Neural cell (in vitro differentiated cells): ENCODE data around the gene OGFR.

ENCODE experiments used
- EZH2 ChIP-seq: fragments of 200-600, 300-800 bp; shearing (Covaris generic), sonication (generic); IDR thresholded peaks from 2 replicates; pipeline ENCODE4 v1.6.1; 2014; ENCODE audit warnings: antibody characterized with exemption, low read length, borderline replicate concordance, mild to moderate bottlenecking; ENCODE audit not compliant: insufficient read depth, poor library complexity, severe bottlenecking
- POLR2AphosphoS5 ChIP-seq: IDR thresholded peaks from 2 replicates; pipeline ENCODE4 v1.6.1; 2012
- RAD21 ChIP-seq: fragments of 450-650 bp; conservative IDR thresholded peaks from 2 replicates; pipeline ENCODE4 v1.6.1; 2014; ENCODE audit warnings: antibody characterized with exemption, mild to moderate bottlenecking, moderate library complexity
- TF ChIP-seq, protein P1 (sequence below): fragments of 450-650 bp; IDR thresholded peaks from 2 replicates; pipeline ENCODE4 v1.5.1; 2014; ENCODE audit warnings: antibody characterized with exemption, mild to moderate bottlenecking, moderate library complexity; ENCODE audit not compliant: poor library complexity, severe bottlenecking

- TF ChIP-seq RAD21 (no peak), POLR2AphosphoS5 (no peak), EZH2 (no peak)
- TF ChIP-seq, protein P1, sequence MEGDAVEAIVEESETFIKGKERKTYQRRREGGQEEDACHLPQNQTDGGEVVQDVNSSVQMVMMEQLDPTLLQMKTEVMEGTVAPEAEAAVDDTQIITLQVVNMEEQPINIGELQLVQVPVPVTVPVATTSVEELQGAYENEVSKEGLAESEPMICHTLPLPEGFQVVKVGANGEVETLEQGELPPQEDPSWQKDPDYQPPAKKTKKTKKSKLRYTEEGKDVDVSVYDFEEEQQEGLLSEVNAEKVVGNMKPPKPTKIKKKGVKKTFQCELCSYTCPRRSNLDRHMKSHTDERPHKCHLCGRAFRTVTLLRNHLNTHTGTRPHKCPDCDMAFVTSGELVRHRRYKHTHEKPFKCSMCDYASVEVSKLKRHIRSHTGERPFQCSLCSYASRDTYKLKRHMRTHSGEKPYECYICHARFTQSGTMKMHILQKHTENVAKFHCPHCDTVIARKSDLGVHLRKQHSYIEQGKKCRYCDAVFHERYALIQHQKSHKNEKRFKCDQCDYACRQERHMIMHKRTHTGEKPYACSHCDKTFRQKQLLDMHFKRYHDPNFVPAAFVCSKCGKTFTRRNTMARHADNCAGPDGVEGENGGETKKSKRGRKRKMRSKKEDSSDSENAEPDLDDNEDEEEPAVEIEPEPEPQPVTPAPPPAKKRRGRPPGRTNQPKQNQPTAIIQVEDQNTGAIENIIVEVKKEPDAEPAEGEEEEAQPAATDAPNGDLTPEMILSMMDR: no peak
These were observed 18.5 kb upstream of the OGFR start for GRCh38 chr20:62786157-62786556.
